Prostate gland (tissue), 2 donors: ENCODE measurements around the gene ATAD3C.
"Not testable (repeated sequence)": the region's sequence is repeated elsewhere in the genome, so short reads cannot be mapped to it uniquely, and the experiment has no call there.

Source experiments
- POLR2A ChIP-seq: fragments of 450-650 bp; IDR thresholded peaks from one replicate; pipeline ENCODE4 v1.6.1; 2016; ENCODE audit warnings: antibody characterized with exemption, mild to moderate bottlenecking
- POLR2AphosphoS5 ChIP-seq: sonication (generic); formaldehyde crosslinking; IDR thresholded peaks from one replicate; pipeline ENCODE4 v1.6.1; 2017; ENCODE audit warnings: antibody characterized with exemption
- TF ChIP-seq, protein P1 (sequence below), 4 experiments: fragments of 200-600 bp in 2 of 4; fragments of 450-650 bp in 2 of 4; sonication (generic) in 2 of 4; IDR thresholded peaks; 1 replicate in 3 of 4; 2 replicates in 1 of 4; pipeline ENCODE4 v1.5.1; 2016 to 2019; ENCODE audit warnings: antibody characterized with exemption in 4 of 4, mild to moderate bottlenecking in 2 of 4, moderate library complexity in 2 of 4

GRCh38 chr1:1459711-1460110 is 10.2 kb downstream of the ATAD3C start:
- TF ChIP-seq POLR2AphosphoS5, POLR2A: not testable (repeated sequence)
- TF ChIP-seq, protein P1, sequence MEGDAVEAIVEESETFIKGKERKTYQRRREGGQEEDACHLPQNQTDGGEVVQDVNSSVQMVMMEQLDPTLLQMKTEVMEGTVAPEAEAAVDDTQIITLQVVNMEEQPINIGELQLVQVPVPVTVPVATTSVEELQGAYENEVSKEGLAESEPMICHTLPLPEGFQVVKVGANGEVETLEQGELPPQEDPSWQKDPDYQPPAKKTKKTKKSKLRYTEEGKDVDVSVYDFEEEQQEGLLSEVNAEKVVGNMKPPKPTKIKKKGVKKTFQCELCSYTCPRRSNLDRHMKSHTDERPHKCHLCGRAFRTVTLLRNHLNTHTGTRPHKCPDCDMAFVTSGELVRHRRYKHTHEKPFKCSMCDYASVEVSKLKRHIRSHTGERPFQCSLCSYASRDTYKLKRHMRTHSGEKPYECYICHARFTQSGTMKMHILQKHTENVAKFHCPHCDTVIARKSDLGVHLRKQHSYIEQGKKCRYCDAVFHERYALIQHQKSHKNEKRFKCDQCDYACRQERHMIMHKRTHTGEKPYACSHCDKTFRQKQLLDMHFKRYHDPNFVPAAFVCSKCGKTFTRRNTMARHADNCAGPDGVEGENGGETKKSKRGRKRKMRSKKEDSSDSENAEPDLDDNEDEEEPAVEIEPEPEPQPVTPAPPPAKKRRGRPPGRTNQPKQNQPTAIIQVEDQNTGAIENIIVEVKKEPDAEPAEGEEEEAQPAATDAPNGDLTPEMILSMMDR (IDR thresholded peaks at IDR 0.05), result not testable (repeated sequence)
